AG04450 (cell line): ENCODE results near the gene ARHGAP1. TPM values are rescaled to one million over a fixed set of nuclear protein-coding genes. Genes with fewer than 3 reads are reported as not detected.
A peak's percentile ranks its signal among the peaks of the same experiment; 100 is the strongest.

ENCODE experiments used
- CTCF ChIA-PET: fragments of 300-600, 350-600 bp; formaldehyde crosslinking; extraction: SDS; loops from one replicate; lab custom pipeline; 2022; ENCODE audit warnings: antibody characterized with exemption, inconsistent platforms; lab: Charles Lee
- POLR2A ChIA-PET: fragments of 350-600 bp; formaldehyde crosslinking; extraction: SDS; loops from one replicate; lab custom pipeline; 2021; ENCODE audit warnings: antibody characterized with exemption, inconsistent platforms; lab: Yijun Ruan, JAX
- DNase-seq: peaks from one replicate; pipeline ENCODE4 v3.0.0-alpha.2; 2011; ENCODE audit warnings: low read depth, low spot score
- H3K27ac ChIP-seq: one replicate; pipeline ENCODE4 v1.5.1; 2012; ENCODE audit warnings: low read depth, low read length, control low read depth
- H3K27me3 ChIP-seq: one replicate; pipeline ENCODE4 v1.6.0; 2012; ENCODE audit warnings: low read length; ENCODE audit not compliant: control insufficient read depth, insufficient read depth
- H3K4me3 ChIP-seq: 2 replicates; pipeline ENCODE4 v1.5.1; 2011; ENCODE audit warnings: mild to moderate bottlenecking, low read depth, low read length, control low read depth
- H3K9me3 ChIP-seq: 2 replicates; pipeline ENCODE4 v1.5.1; 2012; ENCODE audit warnings: low read length; ENCODE audit not compliant: control insufficient read depth, insufficient read depth
- polyA plus RNA-seq: library from polyadenylated mRNA; depleted of rRNA; stranded (reverse); fragments of >200 nt; gene quantifications from 2 replicates; pipeline ENCODE4 v1.2.3, GENCODE V29; 2011
- TF ChIP-seq, protein P1 (sequence below): IDR thresholded peaks from 2 replicates; pipeline ENCODE4 v1.5.1; 2011; ENCODE audit warnings: low read depth, low read length, control low read depth, inconsistent platforms

The ARHGAP1 gene
- polyA plus RNA-seq, 1 experiment = 42.4 TPM

DNA sequence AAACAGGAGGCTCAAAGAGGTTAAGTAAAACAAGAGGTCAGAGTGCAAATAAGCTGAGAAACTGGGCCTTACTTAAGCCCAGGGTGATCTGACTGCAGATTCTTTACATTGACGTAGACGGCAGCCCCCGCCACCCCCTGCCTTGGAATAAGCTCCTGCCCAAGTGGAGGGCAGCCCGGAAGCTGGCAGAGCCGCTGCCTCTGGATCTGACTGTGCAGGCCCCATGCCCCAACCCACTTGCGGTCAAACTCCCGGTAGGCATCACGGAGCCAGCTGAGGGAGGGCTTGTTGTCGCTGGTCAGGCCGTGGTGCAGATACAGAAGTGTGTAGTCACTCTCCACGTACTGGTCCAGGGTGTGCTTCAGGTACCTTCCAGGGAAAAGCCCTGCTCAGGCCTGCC is 18.6 kb downstream of the ARHGAP1 start:
- Histone ChIP-seq H3K27ac (peak overlapping the region; percentile 11), H3K4me3 (no peak overlapping the region), H3K27me3 (no peaks in the 10 kb centered on the region), H3K9me3 (no peaks in the 10 kb centered on the region)
- TF ChIP-seq, protein P1, sequence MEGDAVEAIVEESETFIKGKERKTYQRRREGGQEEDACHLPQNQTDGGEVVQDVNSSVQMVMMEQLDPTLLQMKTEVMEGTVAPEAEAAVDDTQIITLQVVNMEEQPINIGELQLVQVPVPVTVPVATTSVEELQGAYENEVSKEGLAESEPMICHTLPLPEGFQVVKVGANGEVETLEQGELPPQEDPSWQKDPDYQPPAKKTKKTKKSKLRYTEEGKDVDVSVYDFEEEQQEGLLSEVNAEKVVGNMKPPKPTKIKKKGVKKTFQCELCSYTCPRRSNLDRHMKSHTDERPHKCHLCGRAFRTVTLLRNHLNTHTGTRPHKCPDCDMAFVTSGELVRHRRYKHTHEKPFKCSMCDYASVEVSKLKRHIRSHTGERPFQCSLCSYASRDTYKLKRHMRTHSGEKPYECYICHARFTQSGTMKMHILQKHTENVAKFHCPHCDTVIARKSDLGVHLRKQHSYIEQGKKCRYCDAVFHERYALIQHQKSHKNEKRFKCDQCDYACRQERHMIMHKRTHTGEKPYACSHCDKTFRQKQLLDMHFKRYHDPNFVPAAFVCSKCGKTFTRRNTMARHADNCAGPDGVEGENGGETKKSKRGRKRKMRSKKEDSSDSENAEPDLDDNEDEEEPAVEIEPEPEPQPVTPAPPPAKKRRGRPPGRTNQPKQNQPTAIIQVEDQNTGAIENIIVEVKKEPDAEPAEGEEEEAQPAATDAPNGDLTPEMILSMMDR = no peak
- POLR2A ChIA-PET = no interaction called here
- no peak for DNase-seq
- CTCF ChIA-PET = no interaction called here

DNA sequence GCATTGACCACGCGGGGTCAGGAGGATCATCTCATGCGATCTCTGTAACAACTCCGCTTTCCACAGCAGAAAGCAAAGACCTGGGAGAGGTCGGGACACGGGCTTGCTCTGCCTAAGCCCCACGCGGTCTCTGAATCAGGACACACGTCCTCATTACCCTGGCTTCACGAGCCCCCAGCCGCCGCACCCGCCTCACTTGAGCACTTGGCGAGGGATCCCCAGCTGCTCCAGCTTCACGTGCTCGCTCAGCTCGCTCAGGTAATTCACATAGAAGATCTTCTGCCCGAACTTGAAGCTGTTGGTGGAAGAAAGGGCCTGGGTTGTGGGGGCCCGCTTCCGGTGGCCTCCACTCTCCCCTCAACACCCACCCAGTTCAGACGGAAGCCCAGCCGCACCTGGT is 19.6 kb downstream of the ARHGAP1 start:
- no peak for DNase-seq
- ChIA-PET POLR2A (no interaction called here), CTCF (no interaction called here)
- Histone ChIP-seq H3K27ac (no peak overlapping the region), H3K9me3 (no peaks in the 10 kb centered on the region), H3K27me3 (no peaks in the 10 kb centered on the region), H3K4me3 (no peak overlapping the region)
- TF ChIP-seq, protein P1 = no peak

DNA sequence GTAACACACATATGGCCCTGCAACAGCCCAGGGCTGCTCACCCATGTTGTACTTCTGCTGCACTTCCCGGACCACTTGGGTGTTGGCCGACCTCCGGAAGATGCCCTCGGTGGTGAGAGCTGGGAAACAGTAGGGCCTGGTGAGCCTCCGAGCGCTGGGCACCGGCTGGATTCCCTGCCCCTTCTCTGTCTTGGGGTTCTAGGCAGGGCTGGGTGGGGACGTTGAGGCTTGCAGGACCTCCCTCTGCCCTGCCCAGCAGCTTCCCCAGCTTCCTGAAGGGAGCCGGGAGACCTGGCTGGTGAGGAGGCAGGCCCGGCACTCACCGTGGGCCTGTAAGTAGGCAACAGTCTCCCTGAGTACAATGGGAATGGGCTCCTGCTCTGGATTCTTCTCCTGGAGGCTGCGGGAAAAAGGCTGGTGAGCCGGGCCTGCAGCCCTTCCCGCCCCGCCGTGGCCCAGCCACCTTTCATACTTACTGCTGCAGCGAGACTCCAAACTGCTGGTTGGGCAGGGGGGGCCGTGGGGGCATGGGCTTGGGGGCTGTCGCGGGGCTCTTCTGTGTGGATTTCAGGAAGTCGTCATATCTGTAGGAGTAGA is 20.2 kb downstream of the ARHGAP1 start:
- POLR2A ChIA-PET = no interaction called here
- DNase-seq = no peak
- Histone ChIP-seq H3K27me3 (no peaks in the 10 kb centered on the region), H3K27ac (no peak overlapping the region), H3K9me3 (no peaks in the 10 kb centered on the region), H3K4me3 (no peak overlapping the region)
- TF ChIP-seq, protein P1 = no peak
- CTCF ChIA-PET = no interaction called here

DNA sequence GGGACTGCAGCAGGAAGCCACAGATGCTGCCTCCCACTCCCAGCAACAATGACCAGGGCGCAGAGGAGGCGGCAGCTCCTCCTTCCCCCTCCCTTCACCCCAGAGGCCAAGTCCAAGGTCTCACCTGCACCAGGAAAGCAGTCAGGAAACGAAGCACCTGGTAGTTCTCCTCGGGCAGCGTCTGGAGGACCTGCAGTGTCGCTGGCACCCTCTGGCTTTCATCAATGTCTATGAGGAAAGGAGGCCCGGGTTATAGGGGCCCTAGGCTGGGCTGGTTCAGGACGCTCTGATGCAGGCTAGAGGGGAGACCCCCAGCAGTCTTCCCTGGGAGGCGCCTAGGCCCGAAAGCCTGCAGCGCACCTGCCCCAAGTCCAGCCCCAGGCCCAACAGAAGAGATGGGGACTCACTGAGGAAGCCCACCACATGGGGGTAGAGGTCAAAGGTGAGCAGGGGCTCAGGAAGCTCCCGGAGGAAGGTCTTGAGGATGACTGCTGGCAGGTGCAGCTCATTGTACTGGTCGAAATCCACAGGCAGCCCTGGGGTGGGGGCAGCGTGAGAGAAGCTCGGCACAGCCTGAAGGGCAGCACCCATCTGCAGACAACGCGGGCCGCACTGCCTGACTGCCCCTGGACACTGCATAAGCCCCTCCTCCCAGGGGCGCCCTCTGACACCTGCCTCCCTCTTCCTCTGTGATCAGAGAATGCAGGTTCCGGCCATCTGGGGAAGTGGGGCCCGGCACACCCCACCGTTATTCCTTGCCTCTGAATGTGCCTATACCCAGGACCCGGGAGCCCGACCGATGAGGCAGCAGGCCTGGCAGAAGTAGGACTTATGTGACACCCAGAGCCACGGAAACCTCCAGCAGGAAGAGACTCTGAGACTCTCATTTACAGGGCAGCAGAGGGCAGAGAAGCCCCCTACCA is 20.9 kb downstream of the ARHGAP1 start:
- ChIA-PET CTCF (no interaction called here), POLR2A (no interaction called here)
- H3K27ac ChIP-seq = no peak overlapping the region

More for the DNA sequence above, 20.9 kb downstream of the ARHGAP1 start:
- TF ChIP-seq, protein P1 = no peak
- no peaks in the 10 kb centered on the region for H3K27me3 ChIP-seq
- H3K9me3 ChIP-seq = no peaks in the 10 kb centered on the region
- H3K4me3 ChIP-seq = no peak overlapping the region
- no peak for DNase-seq
